Activated CD4-positive, alpha-beta T cell treated with anti-CD3 and anti-CD28 coated beads, Interleukin-2, amount 10 ng/mL, durations not matched to agents 7 days and 5 days (primary cell): ENCODE data around the gene OR51E1. TPM values are rescaled to one million over a fixed set of nuclear protein-coding genes. Genes with fewer than 3 reads are reported as not detected.

Experiments
- CTCF ChIA-PET: fragments of 350-600 bp; sonication (Branson Sonifier 250); formaldehyde crosslinking; loops from one replicate; lab custom pipeline; 2021; ENCODE audit warnings: antibody characterized with exemption; lab: Charles Lee
- POLR2A ChIA-PET: fragments of 350-600 bp; sonication (Branson Sonifier 250); formaldehyde crosslinking; loops from one replicate; lab custom pipeline; 2021; ENCODE audit warnings: antibody characterized with exemption; lab: Charles Lee
- DNase-seq: peaks from one replicate; pipeline ENCODE4 v3.0.0-alpha.2; 2020
- H3K27ac Mint-ChIP-seq: one replicate; pipeline ENCODE4 v1.8.0; 2021; ENCODE audit warnings: mild to moderate bottlenecking, moderate library complexity, mixed read lengths
- H3K27me3 Mint-ChIP-seq: one replicate; pipeline ENCODE4 v1.8.0; 2021; ENCODE audit warnings: mixed read lengths
- H3K36me3 Mint-ChIP-seq: one replicate; pipeline ENCODE4 v1.8.0; 2021; ENCODE audit warnings: low read depth, mixed read lengths
- H3K4me1 Mint-ChIP-seq: one replicate; pipeline ENCODE4 v1.8.0; 2021; ENCODE audit warnings: mixed read lengths
- H3K4me3 Mint-ChIP-seq: one replicate; pipeline ENCODE4 v1.8.0; 2021; ENCODE audit warnings: mild to moderate bottlenecking, moderate library complexity, mixed read lengths
- H3K9me3 Mint-ChIP-seq: one replicate; pipeline ENCODE4 v1.8.0; 2021; ENCODE audit warnings: mixed read lengths
- total RNA-seq, 2 experiments: library from RNA; stranded (reverse); gene quantifications; one replicate each; pipeline ENCODE4 v1.2.3, GENCODE V29; 2021

The OR51E1 gene
- total RNA-seq, 2 experiments from 2014 or later, result not detected

DNA sequence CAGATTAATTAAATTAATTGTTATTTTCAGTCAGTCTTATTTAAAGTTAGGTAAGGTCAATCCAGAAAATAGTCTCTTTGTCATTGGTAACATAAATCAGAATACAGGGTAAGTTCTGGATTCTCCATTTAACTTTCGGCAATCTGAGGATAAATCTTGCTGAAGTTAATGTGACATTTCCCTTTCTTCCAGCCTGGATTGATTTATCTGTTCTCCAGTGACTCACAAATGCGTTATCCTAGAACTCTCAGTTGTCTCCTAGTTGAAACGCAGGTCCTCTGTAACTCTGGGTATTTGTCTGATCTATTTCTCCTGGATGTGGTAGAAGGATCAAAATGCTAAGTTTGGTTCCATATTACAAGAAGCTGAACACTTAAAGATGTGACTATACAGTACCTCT is 21.0 kb downstream of the OR51E1 start:
- Mint-ChIP-seq H3K27ac (no peak overlapping the region), H3K4me1 (no peaks in the 10 kb centered on the region), H3K27me3 (peaks cover 18% of the 10 kb centered on the region), H3K36me3 (no peaks in the 10 kb centered on the region), H3K9me3 (no peaks in the 10 kb centered on the region), H3K4me3 (no peak overlapping the region)
- CTCF ChIA-PET, result no interaction called here
- POLR2A ChIA-PET, result no interaction called here
- no peak for DNase-seq

- Mint-ChIP-seq H3K27me3 (peaks cover 18% of the 10 kb centered on the region), H3K9me3 (no peaks in the 10 kb centered on the region), H3K4me3 (no peak overlapping the region), H3K4me1 (no peaks in the 10 kb centered on the region), H3K36me3 (no peaks in the 10 kb centered on the region), H3K27ac (no peak overlapping the region)
- ChIA-PET CTCF (no interaction called here), POLR2A (no interaction called here)
- DNase-seq, result no peak
Observed at GRCh38 chr11:4665424-4665823, 21.6 kb downstream of the OR51E1 start.

DNA sequence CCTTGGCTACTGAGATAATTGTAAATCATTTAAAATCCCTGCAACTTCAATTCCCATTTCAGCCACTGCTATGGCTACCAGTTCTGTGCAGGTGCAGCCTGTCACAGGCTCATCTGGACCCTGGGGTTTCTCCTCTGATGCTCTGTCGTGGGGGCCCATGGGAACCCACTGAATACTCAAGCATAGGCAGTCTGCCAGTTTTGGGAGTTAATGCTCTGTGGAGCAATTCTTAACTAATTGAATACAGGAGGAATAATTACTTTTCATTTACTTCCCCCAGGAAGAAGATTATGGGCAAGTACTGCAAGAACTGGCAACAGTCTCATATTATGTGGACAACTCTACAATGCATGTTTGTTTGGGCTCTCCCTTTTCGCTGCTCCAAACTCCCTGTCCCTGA is 28.0 kb downstream of the OR51E1 start:
- CTCF ChIA-PET, result no interaction called here
- POLR2A ChIA-PET, result no interaction called here
- H3K4me3 Mint-ChIP-seq, result no peak overlapping the region
- no peaks in the 10 kb centered on the region for H3K36me3 Mint-ChIP-seq
- H3K4me1 Mint-ChIP-seq, result no peaks in the 10 kb centered on the region
- no peak overlapping the region for H3K27ac Mint-ChIP-seq
- no peak for DNase-seq
- peaks cover 15% of the 10 kb centered on the region for H3K27me3 Mint-ChIP-seq
- H3K9me3 Mint-ChIP-seq, result no peaks in the 10 kb centered on the region

- Mint-ChIP-seq H3K27ac (no peak overlapping the region), H3K4me1 (no peaks in the 10 kb centered on the region), H3K4me3 (no peak overlapping the region), H3K27me3 (peaks cover 12% of the 10 kb centered on the region), H3K9me3 (no peaks in the 10 kb centered on the region), H3K36me3 (no peaks in the 10 kb centered on the region)
- DNase-seq, result no peak
- ChIA-PET CTCF (no interaction called here), POLR2A (no interaction called here)
Observed at GRCh38 chr11:4672470-4672869, 28.7 kb downstream of the OR51E1 start.

DNA sequence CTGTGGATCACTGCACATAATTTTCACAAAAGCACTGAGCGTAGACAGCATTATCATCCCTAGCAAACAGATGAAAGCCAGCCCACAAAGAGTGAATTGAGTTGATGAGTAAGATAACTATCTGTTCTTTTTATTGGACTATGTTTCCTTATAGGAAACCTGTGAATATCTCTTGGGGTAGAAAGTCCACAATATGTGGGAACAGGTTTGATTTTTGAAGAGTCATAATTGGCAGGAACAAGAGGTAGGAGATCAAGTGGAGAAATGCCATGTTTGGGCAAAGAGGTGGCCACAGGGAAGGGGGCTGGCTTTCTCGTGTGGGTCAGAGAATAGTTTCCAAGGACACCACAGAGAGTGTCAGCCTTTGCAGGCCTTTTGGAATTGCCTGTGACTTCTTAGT is 30.0 kb downstream of the OR51E1 start:
- Mint-ChIP-seq H3K27me3 (peaks cover 10% of the 10 kb centered on the region), H3K4me1 (no peaks in the 10 kb centered on the region), H3K27ac (no peak overlapping the region), H3K4me3 (no peak overlapping the region), H3K9me3 (no peaks in the 10 kb centered on the region), H3K36me3 (no peaks in the 10 kb centered on the region)
- no peak for DNase-seq
- ChIA-PET CTCF (interaction anchor here (0.6 kb wide), 1 partner anchor 1236 kb away, joined by 5 read pairs; no protein-coding TSS in a partner anchor), POLR2A (no interaction called here)

DNA sequence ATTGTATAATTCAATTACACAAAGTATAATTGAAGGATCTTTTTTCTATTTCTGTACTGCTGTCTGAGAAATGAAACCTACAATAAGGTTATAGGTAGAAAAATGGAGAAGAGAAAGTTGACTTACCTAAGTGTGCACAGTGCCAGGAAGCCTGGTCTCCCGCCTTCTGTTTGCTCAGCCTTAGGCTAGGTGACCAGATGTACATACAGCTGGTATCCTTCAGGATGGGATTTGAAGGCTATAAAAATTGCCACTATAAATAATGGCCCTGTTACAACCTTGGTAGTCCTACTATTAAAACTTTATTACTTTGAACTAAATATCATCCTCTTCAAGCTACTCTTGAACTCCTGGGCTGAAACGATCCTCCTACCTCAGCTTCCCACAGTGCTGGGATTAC is 34.2 kb downstream of the OR51E1 start:
- H3K27me3 Mint-ChIP-seq, result peaks cover 3% of the 10 kb centered on the region
- no peaks in the 10 kb centered on the region for H3K4me1 Mint-ChIP-seq
- H3K4me3 Mint-ChIP-seq, result no peak overlapping the region
- ChIA-PET POLR2A (no interaction called here), CTCF (no interaction called here)
- no peaks in the 10 kb centered on the region for H3K36me3 Mint-ChIP-seq
- no peaks in the 10 kb centered on the region for H3K9me3 Mint-ChIP-seq
- H3K27ac Mint-ChIP-seq, result no peak overlapping the region
- no peak for DNase-seq

DNA sequence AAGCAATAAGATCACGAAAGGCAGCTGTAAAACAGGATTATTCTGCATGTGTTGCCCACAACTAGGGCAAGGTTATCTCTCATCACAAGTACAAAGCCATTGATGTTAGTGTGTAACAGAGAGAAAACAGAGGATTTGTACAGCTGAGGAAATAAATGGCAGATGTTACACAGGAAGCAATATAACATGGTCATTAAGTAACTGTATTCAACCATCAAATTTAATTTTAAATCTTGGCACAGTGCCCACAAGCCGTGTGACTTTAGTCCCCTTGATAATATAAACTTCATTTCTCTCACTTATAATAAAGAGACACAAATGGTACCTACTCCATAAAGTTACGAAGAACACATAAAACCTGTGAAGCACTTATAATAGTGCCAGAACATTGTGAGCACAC is 36.6 kb downstream of the OR51E1 start:
- CTCF ChIA-PET, result no interaction called here
- Mint-ChIP-seq H3K27ac (no peak overlapping the region), H3K4me1 (no peaks in the 10 kb centered on the region), H3K9me3 (no peaks in the 10 kb centered on the region), H3K4me3 (no peak overlapping the region), H3K27me3 (no peaks in the 10 kb centered on the region), H3K36me3 (no peaks in the 10 kb centered on the region)
- POLR2A ChIA-PET, result no interaction called here
- no peak for DNase-seq

GRCh38 chr11:4682623-4683419 is 39.0 kb downstream of the OR51E1 start:
- Mint-ChIP-seq H3K27ac (no peak overlapping the region), H3K36me3 (no peaks in the 10 kb centered on the region), H3K4me3 (no peak overlapping the region), H3K27me3 (no peaks in the 10 kb centered on the region), H3K4me1 (no peaks in the 10 kb centered on the region), H3K9me3 (no peaks in the 10 kb centered on the region)
- DNase-seq, result no peak
- CTCF ChIA-PET, result interaction anchor here (1.4 kb wide), 1 partner anchor 46 kb away, joined by 5 read pairs; the partner anchor contains the start of gene OR51D1
- POLR2A ChIA-PET, result no interaction called here

GRCh38 chr11:4684631-4685285 is 41.0 kb downstream of the OR51E1 start:
- H3K4me1 Mint-ChIP-seq, result no peaks in the 10 kb centered on the region
- DNase-seq, result no peak
- H3K4me3 Mint-ChIP-seq, result no peak overlapping the region
- H3K27ac Mint-ChIP-seq, result no peak overlapping the region
- no peaks in the 10 kb centered on the region for H3K36me3 Mint-ChIP-seq
- CTCF ChIA-PET, result no interaction called here
- POLR2A ChIA-PET, result no interaction called here
- no peaks in the 10 kb centered on the region for H3K9me3 Mint-ChIP-seq
- no peaks in the 10 kb centered on the region for H3K27me3 Mint-ChIP-seq

GRCh38 chr11:4695442-4695841 is 51.7 kb downstream of the OR51E1 start:
- Mint-ChIP-seq H3K4me3 (no peak overlapping the region), H3K4me1 (peaks cover 8% of the 10 kb centered on the region), H3K27ac (no peak overlapping the region), H3K27me3 (peaks cover 5% of the 10 kb centered on the region), H3K9me3 (no peaks in the 10 kb centered on the region), H3K36me3 (no peaks in the 10 kb centered on the region)
- ChIA-PET POLR2A (no interaction called here), CTCF (no interaction called here)
- no peak for DNase-seq

GRCh38 chr11:4697585-4697984 is 53.8 kb downstream of the OR51E1 start, which contains the start of gene OR51E2:
Gene OR51E2, minus strand, starts transcription at chr11:4697853. Its CDS starts 15,142 bp downstream, at chr11:4682711.
- H3K4me3 Mint-ChIP-seq, result no peak within 1 kb of the TSS
- H3K27ac Mint-ChIP-seq, result no peak within 1 kb of the TSS
- H3K36me3 Mint-ChIP-seq, result no peaks in the 10 kb centered on the region
- ChIA-PET CTCF (no interaction called here), POLR2A (no interaction called here)
- H3K4me1 Mint-ChIP-seq, result peaks cover 8% of the 10 kb centered on the region
- H3K27me3 Mint-ChIP-seq, result peaks cover 3% of the 10 kb centered on the region
- no peaks in the 10 kb centered on the region for H3K9me3 Mint-ChIP-seq
- no peak for DNase-seq

GRCh38 chr11:4699697-4700435 is 56.1 kb downstream of the OR51E1 start:
- no peaks in the 10 kb centered on the region for H3K36me3 Mint-ChIP-seq
- H3K9me3 Mint-ChIP-seq, result no peaks in the 10 kb centered on the region
- POLR2A ChIA-PET, result no interaction called here
- CTCF ChIA-PET, result no interaction called here
- H3K27me3 Mint-ChIP-seq, result peaks cover 3% of the 10 kb centered on the region
- no peak overlapping the region for H3K27ac Mint-ChIP-seq
- no peak overlapping the region for H3K4me3 Mint-ChIP-seq
- no peak for DNase-seq
- peaks cover 8% of the 10 kb centered on the region for H3K4me1 Mint-ChIP-seq

DNA sequence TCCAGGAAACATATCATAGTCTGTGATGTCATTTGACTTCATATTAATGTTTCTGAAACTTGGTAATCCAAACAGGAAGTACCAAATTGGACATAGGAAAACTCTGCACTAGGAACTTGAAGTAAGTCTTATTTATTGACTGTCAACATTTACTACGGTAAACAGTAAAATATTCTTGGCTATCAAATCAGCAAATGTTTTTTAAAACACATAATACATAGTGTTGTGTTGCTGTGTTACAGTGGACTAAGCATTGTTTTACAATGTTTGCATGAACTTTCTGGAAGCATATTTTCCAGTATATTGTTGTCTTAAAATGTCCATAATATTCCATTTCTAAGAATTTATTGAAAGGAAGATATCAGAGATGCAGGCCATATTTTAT is 56.6 kb downstream of the OR51E1 start:
- ChIA-PET CTCF (no interaction called here), POLR2A (no interaction called here)
- peaks cover 8% of the 10 kb centered on the region for H3K4me1 Mint-ChIP-seq
- DNase-seq, result no peak
- peaks cover 5% of the 10 kb centered on the region for H3K27me3 Mint-ChIP-seq
- no peak overlapping the region for H3K4me3 Mint-ChIP-seq
- no peaks in the 10 kb centered on the region for H3K36me3 Mint-ChIP-seq
- no peak overlapping the region for H3K27ac Mint-ChIP-seq
- H3K9me3 Mint-ChIP-seq, result no peaks in the 10 kb centered on the region
